Neuronal stem cell (in vitro differentiated cells): Measurements from ENCODE around the gene G3BP2.

Experiments
- DNase-seq: peaks from one replicate; pipeline ENCODE4 v3.0.0-alpha.2; 2013; ENCODE audit warnings: low spot score
- H2AFZ ChIP-seq: one replicate; pipeline ENCODE4 v1.6.1; 2013; ENCODE audit warnings: mild to moderate bottlenecking, low read length, inconsistent platforms
- H2AK5ac ChIP-seq: 2 replicates; pipeline ENCODE4 v1.6.1; 2013; ENCODE audit warnings: low read depth, mild to moderate bottlenecking, inconsistent platforms, low read length, moderate library complexity, mixed read lengths
- H2BK120ac ChIP-seq: 2 replicates; pipeline ENCODE4 v1.6.1; 2013; ENCODE audit warnings: low read depth, mild to moderate bottlenecking, inconsistent platforms, low read length, moderate library complexity, mixed read lengths
- H2BK12ac ChIP-seq: one replicate; pipeline ENCODE4 v1.6.1; 2013; ENCODE audit warnings: low read length, inconsistent platforms
- H2BK15ac ChIP-seq: 2 replicates; pipeline ENCODE4 v1.6.1; 2013; ENCODE audit warnings: mild to moderate bottlenecking, low read length, inconsistent platforms, mixed read lengths
- H2BK5ac ChIP-seq: one replicate; pipeline ENCODE4 v1.6.1; 2013; ENCODE audit warnings: inconsistent platforms, mild to moderate bottlenecking, low read length, moderate library complexity
- H3K14ac ChIP-seq: one replicate; pipeline ENCODE4 v1.6.1; 2013; ENCODE audit warnings: low read length, inconsistent platforms
- H3K18ac ChIP-seq: 2 replicates; pipeline ENCODE4 v1.6.1; 2013; ENCODE audit warnings: low read length, inconsistent platforms
- H3K23ac ChIP-seq: 2 replicates; pipeline ENCODE4 v1.6.1; 2013; ENCODE audit warnings: low read depth, mild to moderate bottlenecking, mixed read lengths, low read length, inconsistent platforms; ENCODE audit not compliant: poor library complexity
- H3K27ac ChIP-seq: replicated peaks from 3 replicates; pipeline ENCODE4 v1.5.1; 2013; ENCODE audit warnings: low read length, inconsistent platforms
- H3K27me3 ChIP-seq, 3 experiments: 2 replicates each; pipeline ENCODE4 v1.6.1; 2013; ENCODE audit warnings: low read length in 3 of 3, mild to moderate bottlenecking in 2 of 3, inconsistent platforms in 1 of 3, low read depth in 1 of 3, mixed read lengths in 1 of 3, moderate library complexity in 1 of 3; ENCODE audit not compliant: control insufficient read depth in 3 of 3, insufficient read depth in 3 of 3
- H3K36me3 ChIP-seq, 2 donors: replicated peaks in 1 of 2; 2 replicates each; pipeline ENCODE4 v1.6.1; 2013; ENCODE audit warnings: low read length in 2 of 2; ENCODE audit not compliant: control insufficient read depth in 2 of 2, insufficient read depth in 2 of 2
- H3K4ac ChIP-seq: 2 replicates; pipeline ENCODE4 v1.6.1; 2013; ENCODE audit warnings: inconsistent platforms, mild to moderate bottlenecking, low read length, moderate library complexity
- H3K4me1 ChIP-seq, 2 donors: 1 replicate in 1 of 2; 2 replicates in 1 of 2; pipeline ENCODE4 v1.6.1; 2013; ENCODE audit warnings: low read length in 2 of 2, low read depth in 1 of 2; ENCODE audit not compliant: control insufficient read depth in 2 of 2, insufficient read depth in 1 of 2
- H3K4me2 ChIP-seq: one replicate; pipeline ENCODE4 v1.6.1; 2013; ENCODE audit warnings: mild to moderate bottlenecking, low read length, inconsistent platforms; ENCODE audit not compliant: insufficient read depth, poor library complexity, severe bottlenecking
- H3K4me3 ChIP-seq, 2 donors: 2 replicates each; pipeline ENCODE4 v1.5.1; 2013; ENCODE audit warnings: low read length in 2 of 2, mild to moderate bottlenecking in 2 of 2, inconsistent platforms in 1 of 2, moderate library complexity in 1 of 2
- H3K79me1 ChIP-seq: one replicate; pipeline ENCODE4 v1.6.1; 2013; ENCODE audit warnings: low read depth, mild to moderate bottlenecking, inconsistent platforms, low read length, moderate library complexity
- H3K9ac ChIP-seq: one replicate; pipeline ENCODE4 v1.6.1; 2013; ENCODE audit warnings: mild to moderate bottlenecking, low read depth, low read length, inconsistent platforms; ENCODE audit not compliant: poor library complexity
- H3K9me3 ChIP-seq, 2 donors: replicated peaks in 1 of 2; 2 replicates each; pipeline versions ENCODE3 to v1.6.1; 2013; ENCODE audit warnings: low read length in 2 of 2, mild to moderate bottlenecking in 2 of 2, inconsistent platforms in 1 of 2, low read depth in 1 of 2, mixed read lengths in 1 of 2, moderate library complexity in 1 of 2; ENCODE audit not compliant: control insufficient read depth in 2 of 2, insufficient read depth in 1 of 2
- H4K8ac ChIP-seq: one replicate; pipeline ENCODE4 v1.6.1; 2013; ENCODE audit warnings: low read depth, mild to moderate bottlenecking, inconsistent platforms, low read length, moderate library complexity
- H4K91ac ChIP-seq: one replicate; pipeline ENCODE4 v1.6.1; 2013; ENCODE audit warnings: low read length, low read depth, mild to moderate bottlenecking, inconsistent platforms; ENCODE audit not compliant: poor library complexity
- WGBS, 2 donors: extraction: QIAGEN DNeasy Blood & Tissue Kit; methylation state at CpG; one replicate each; pipeline ENCODE4 v1.1.7; 2013; ENCODE audit warnings: missing lambda C conversion rate in 2 of 2, mixed read lengths in 1 of 2; ENCODE audit not compliant: insufficient read length in 2 of 2, insufficient replicate concordance in 1 of 2; ENCODE audit errors: extremely low coverage in 2 of 2; 5-methylcytosine and 5-hydroxymethylcytosine counted together

The G3BP2 gene

GRCh38 chr4:75658876-75659275 lies 14.3 kb downstream of the G3BP2 start:
- Histone ChIP-seq H2BK15ac (no peak overlapping the region), H3K9ac (no peak overlapping the region), H3K18ac (no peak overlapping the region), H3K4me2 (no peak overlapping the region), H3K23ac (no peak overlapping the region), H3K27me3 (no peaks in the 10 kb centered on the region), H2BK5ac (no peak overlapping the region), H3K9me3 (no peaks in the 10 kb centered on the region), H4K8ac (no peak overlapping the region), H2BK12ac (no peak overlapping the region), H3K4me1 (no peaks in the 10 kb centered on the region), H2AFZ (no peak overlapping the region), H4K91ac (no peak overlapping the region), H2BK120ac (no peak overlapping the region), H3K36me3 (peaks cover 12 to 91% of the 10 kb centered on the region in 2 donors), H3K27ac (no peak overlapping the region), H3K4me3 (no peak overlapping the region), H3K4ac (no peak overlapping the region), H2AK5ac (no peak overlapping the region), H3K79me1 (no peaks in the 10 kb centered on the region), H3K14ac (no peak overlapping the region)
- no CpG with 5 or more reads among the region's 4 CpGs for WGBS, 2 donors
- no peak for DNase-seq

- Histone ChIP-seq H3K14ac (no peak overlapping the region), H2BK5ac (no peak overlapping the region), H3K27me3 (no peaks in the 10 kb centered on the region), H3K9ac (no peak overlapping the region), H3K4me2 (no peak overlapping the region), H2BK12ac (no peak overlapping the region), H3K4ac (no peak overlapping the region), H3K36me3 (peaks cover 17 to 98% of the 10 kb centered on the region in 2 donors), H2AFZ (no peak overlapping the region), H3K79me1 (no peaks in the 10 kb centered on the region), H3K23ac (no peak overlapping the region), H2BK120ac (no peak overlapping the region), H4K91ac (no peak overlapping the region), H3K9me3 (no peaks in the 10 kb centered on the region), H2AK5ac (no peak overlapping the region), H3K4me1 (no peaks in the 10 kb centered on the region), H4K8ac (no peak overlapping the region), H3K27ac (no peak overlapping the region), H3K18ac (no peak overlapping the region), H2BK15ac (no peak overlapping the region), H3K4me3 (no peak overlapping the region)
- WGBS, 2 donors: no CpG with 5 or more reads among the region's 2 CpGs
- no peak for DNase-seq
Observed at GRCh38 chr4:75655562-75655961, 17.6 kb downstream of the G3BP2 start.

- Histone ChIP-seq H3K27ac (no peak overlapping the region), H3K23ac (no peak overlapping the region), H2AFZ (no peak overlapping the region), H3K79me1 (no peaks in the 10 kb centered on the region), H2BK120ac (no peak overlapping the region), H3K4ac (no peak overlapping the region), H3K36me3 (peaks cover 17 to 98% of the 10 kb centered on the region in 2 donors), H3K9ac (no peak overlapping the region), H3K4me1 (no peaks in the 10 kb centered on the region), H2AK5ac (no peak overlapping the region), H2BK5ac (no peak overlapping the region), H3K27me3 (no peaks in the 10 kb centered on the region), H3K14ac (no peak overlapping the region), H3K9me3 (no peaks in the 10 kb centered on the region), H3K4me3 (no peak overlapping the region), H3K18ac (no peak overlapping the region), H3K4me2 (no peak overlapping the region), H2BK15ac (no peak overlapping the region), H4K8ac (no peak overlapping the region), H4K91ac (no peak overlapping the region), H2BK12ac (no peak overlapping the region)
- no CpG with 5 or more reads among the region's 1 CpG for WGBS, 2 donors
- DNase-seq: no peak
Observed at GRCh38 chr4:75654905-75655304, 18.3 kb downstream of the G3BP2 start.

- no peak overlapping the region for H2BK120ac ChIP-seq
- H2BK5ac ChIP-seq: no peak overlapping the region
- H3K4me1 ChIP-seq: no peaks in the 10 kb centered on the region
- no peak for DNase-seq
- H3K4ac ChIP-seq: no peak overlapping the region
- no peak overlapping the region for H2BK12ac ChIP-seq
- H3K23ac ChIP-seq: no peak overlapping the region
- H3K4me3 ChIP-seq: no peak overlapping the region
- no peaks in the 10 kb centered on the region for H3K27me3 ChIP-seq
- H3K4me2 ChIP-seq: no peak overlapping the region
- H3K36me3 ChIP-seq: peaks cover 17 to 97% of the 10 kb centered on the region in 2 donors
- no peak overlapping the region for H3K9ac ChIP-seq
- no peak overlapping the region for H3K18ac ChIP-seq
- H2BK15ac ChIP-seq: no peak overlapping the region
- H3K79me1 ChIP-seq: no peaks in the 10 kb centered on the region
- H3K27ac ChIP-seq: no peak overlapping the region
- H4K8ac ChIP-seq: no peak overlapping the region
- H3K9me3 ChIP-seq: no peaks in the 10 kb centered on the region
- WGBS, 2 donors: no CpG with 5 or more reads among the region's 2 CpGs
- H2AK5ac ChIP-seq: no peak overlapping the region
- no peak overlapping the region for H3K14ac ChIP-seq
- H4K91ac ChIP-seq: no peak overlapping the region
- no peak overlapping the region for H2AFZ ChIP-seq
Observed at GRCh38 chr4:75653845-75654503, 19.2 kb downstream of the G3BP2 start.
